Stimulated activated CD4-positive, alpha-beta T cell treated with anti-CD3 and anti-CD28 coated beads, TNF-alpha, amount 100 ng/mL, for 4 hours (primary cell): ENCODE measurements around the gene CALY.
A peak's percentile ranks its signal among the peaks of the same experiment; 100 is the strongest.

Source experiments
- DNase-seq, 3 experiments: peaks; one replicate each; pipeline ENCODE4 v3.0.0-alpha.2; 2020; ENCODE audit warnings: low read depth in 3 of 3

The CALY gene

DNA sequence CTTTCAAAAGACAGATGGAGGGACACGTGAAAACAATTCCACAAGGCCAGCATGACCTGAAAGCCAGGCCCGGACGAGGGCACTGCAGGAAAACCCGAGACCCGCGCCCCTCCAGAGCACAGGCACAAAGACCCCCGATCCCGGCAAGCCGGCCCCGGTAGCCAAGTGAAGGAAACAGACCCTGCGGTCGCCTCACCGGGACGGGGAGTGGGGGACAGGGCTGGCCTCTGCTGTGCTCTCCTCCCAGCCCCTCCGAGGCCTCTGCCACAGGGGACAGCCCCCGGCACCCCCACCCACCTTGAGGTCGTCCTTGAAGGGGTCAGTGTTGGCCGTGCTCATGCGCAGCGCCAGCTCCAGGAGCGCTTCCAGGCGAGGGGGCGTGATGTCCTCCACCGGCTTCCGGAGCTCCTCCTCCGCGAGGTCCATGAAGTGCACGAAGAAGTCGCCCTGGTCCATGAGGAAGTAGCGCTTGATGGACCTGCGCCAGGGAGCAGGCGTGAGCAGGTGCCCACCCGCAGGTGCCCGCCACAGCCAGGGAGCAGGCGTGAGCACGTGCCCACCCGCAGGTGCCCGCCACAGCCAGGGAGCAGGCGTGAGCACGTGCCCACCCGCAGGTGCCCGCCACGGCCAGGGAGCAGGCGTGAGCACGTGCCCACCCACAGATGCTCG, 48.7 kb downstream of the CALY start:
- no peak for DNase-seq

DNA sequence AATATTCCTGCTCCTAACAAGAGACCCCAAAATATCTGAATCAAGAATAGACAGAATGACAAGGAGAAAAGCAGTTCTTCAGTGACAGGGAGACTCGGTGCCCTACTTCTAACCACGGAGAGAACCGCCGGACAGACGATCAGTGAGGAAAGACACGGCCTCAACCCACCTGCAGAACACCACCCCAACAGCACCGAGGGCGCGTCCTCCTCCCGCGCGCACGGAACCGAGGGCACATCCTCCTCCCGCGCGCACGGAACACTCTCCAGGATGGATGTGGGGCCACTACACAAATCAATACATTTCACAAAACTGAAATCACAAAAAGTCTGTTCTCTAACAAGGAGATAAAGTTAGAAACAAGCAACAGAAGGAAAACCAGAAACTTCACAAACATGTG, 50.3 kb downstream of the CALY start:
- no peak for DNase-seq

DNA sequence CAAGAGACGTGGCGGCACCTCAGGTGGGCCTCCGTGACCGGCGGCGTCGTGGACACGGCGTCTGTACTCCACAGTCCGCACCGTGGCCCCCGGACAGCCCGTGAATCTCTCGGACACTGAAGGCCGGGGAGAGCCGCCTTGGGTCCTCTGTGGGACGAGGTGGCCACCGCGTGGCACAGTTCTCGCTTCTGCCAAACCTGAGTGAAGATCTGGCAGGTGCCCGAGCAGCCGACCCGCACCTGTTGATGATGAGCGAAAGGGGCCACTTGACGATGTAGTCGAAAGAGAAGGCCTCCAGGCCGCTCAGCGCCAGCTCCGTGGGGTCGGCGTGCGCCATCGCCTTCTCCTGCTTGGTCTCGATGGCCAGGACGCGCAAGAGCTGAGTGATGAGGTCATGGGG, 51.5 kb downstream of the CALY start:
- DNase-seq: no peak

DNA sequence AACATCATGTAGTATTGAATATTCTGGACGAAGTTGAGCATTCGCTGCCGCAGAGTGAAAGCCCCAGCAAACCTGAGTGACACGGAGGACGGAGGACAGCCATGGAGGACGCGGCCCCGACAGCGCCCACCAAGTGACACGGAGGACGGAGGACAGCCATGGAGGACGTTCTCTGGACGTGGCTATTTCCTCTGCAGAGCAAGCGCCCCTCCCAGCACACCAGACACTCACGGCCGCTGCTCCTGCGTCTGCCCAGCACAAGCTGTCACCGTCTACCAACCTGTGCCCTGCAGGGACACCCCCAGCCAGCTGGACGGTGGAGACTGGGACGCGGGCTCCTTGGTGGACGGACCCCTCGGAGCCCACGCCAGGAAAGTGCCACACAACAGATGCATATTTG, 52.8 kb downstream of the CALY start:
- no peak for DNase-seq

DNA sequence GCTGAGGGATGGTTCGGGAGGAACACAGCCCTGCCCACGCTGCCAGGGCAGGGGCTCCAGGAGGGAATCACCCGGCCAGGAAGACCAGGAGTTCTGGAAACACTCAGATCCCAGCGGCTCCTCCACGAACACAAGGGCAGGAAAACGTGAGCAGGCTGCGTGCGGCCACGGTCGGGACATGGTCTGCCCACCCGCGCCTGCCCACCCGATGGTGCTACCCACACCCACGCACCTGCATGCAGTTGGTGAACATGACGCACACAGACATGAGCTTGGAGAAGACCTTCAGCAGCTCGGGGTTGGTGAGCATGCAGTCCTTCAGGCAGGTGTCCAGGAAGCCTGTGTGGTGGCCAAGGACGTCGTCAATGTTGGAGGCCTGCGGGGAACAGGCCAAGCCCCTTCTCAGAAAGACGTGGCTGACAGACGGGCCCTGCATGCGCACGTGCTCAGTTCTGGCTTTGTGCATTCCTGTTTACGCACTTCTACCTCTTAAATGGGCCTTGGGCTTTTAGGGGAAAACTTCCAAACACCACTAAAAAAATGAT, 53.8 kb downstream of the CALY start:
- no peak for DNase-seq

DNA sequence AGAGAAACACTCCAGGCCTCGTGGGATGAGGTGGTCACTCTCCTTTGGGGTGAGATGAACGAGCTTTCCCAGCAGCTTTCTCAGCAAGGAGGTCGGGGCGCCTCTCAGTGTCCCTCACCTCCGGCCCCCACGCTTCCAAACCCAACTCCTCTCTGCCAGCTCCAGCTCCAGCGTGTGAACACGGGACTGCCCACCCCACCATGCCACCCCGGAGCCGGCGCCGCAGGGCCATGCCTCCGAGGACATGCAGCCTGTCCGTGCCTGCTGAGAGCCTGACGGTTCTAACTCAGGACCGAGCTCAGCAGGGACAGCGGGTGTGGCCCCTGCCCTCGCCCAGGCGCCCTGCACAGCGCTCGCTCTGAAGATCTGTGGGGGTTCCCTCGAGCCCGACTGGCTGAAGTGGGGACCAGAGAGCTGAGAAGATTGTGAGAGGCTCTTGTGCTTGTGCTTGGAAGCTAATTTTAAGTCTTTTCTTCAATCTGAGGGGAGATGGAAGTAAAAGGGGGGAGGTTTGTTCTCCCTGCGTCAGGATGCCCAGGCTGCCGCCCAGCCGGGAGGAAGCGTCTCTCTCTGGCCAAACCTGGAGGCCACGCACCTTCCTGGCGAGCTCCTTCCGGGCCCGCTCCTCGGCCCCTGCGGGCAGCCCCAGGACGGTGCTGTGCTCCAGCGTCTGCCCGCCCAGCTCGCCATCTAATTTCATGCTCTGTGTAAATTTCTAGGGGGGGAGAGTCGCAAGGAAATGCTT, 54.9 kb downstream of the CALY start:
- no peak for DNase-seq

DNA sequence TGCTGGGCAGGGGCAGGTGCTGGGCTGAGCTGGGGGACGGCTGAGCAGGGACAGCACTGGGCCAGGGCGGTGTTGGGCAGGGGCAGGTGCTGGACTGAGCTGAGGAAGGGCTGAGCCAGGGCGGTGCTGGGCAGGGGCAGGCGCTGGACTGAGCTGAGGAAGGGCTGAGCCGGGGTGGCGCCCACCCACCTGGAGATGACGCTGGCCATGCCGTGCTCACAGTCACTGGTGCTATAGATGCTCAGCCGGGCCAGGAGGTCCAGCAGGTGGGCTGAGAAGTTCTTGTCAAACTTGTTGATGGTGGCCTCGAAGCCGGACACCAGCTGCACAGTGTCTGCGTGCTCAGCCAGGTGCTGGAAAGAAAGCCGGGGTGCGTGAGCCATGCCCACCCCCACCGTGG, 55.6 kb downstream of the CALY start:
- no peak for DNase-seq

DNA sequence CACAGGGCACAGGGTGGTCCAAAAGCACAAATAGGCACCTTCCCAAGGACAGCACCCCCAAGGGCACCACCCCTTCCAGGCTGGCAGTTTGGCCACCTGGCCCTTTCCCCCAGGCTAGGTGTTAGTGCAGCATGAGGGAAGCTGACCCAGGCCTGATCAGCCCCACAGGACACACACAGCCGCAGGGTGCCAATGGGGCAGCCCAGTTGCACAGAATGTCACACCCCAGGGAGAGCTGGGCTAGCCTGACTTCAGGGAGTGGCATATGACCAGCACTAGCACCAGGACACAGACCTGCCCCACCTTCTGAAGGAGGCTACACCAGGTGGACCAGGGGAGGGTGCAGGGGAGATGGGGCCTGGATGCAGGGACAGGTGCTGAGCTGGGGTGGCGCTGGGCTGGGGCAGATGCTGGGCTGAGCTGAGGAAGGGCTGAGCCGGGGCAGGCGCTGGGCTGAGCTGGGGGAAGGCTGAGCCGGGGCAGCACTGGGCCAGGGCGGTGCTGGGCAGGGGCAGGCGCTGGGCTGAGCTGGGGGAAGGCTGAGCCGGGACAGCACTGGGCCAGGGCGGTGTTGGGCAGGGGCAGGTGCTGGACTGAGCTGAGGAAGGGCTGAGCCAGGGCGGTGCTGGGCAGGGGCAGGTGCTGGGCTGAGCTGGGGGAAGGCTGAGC, 56.2 kb downstream of the CALY start:
- DNase-seq: no peak

DNA sequence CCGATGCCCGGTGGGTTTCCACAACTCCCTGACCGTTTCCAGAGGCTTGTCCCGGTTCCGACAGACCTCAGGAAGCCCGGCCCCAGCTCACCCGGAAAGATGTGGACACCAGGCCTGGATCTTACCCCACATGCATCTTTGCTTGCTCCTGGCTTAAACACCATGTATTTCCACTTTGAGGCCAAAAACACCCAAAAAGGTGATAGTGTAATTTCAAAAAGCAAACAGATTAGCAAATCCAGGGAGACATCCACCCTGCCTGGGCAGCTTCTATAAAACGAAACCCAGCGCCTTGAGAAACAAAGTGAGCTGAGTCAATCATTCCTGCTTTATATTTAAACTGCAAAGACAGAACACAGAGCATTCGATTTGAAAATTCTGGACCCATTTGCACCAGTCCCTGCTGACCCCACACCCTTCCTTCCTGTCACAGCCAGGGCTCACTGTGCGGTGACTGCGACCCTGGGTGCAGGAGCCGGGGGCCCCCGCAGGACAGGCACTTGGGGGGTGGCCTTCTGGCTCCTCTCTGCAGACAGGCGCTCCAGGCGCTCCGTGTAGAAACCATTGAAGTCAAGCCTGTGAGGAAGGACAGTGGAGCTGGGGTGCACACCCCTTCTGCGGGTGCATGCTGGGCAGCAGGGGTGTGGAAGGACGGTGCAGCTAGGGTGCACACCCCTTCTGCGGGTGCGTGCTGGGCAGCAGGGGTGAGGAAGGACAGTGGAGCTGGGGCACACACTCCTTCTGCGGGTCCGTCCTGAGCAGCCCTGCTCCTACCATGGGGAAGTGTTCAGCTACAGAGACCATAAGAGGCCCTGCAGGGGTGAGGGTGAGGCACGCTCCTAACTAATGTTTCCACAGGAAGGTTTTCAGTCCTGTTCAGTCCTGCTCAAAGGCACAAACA, 57.1 kb downstream of the CALY start:
- DNase-seq: no peak

DNA sequence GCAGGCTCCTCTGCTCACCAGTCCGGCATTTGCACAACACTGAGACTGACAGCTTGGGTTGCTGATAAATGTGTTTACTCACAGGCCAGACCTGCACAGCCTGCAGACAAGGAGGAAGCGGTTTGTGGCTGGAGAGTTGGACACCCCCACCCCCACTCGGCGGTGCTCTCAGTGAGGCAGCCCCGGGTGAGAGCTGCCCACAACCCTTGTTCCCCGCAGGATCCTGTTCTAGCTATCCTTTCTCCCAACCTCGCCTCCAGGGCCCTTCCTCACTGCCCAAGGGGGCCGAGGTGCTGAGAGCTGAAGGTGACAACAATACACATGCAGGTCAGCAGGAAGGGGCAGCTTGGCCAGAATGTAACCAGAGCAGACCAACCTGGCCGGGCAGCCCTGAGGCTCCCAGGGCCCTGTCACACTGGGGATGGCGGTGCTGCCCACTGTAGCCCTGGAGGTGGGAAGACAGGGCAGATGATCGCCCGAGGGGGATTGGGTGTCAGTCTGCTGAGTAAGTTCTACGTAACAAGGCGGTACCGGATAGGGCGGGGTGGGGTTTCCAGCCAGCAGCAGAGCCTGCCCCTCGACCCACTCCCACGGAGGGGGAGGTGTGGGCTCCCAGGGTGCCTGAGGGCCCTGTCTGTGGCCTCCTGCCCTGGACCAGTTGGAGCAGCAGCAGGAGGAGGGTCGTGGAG, 58.0 kb downstream of the CALY start:
- DNase-seq: peak in 1 of 3 experiments; percentile 36

DNA sequence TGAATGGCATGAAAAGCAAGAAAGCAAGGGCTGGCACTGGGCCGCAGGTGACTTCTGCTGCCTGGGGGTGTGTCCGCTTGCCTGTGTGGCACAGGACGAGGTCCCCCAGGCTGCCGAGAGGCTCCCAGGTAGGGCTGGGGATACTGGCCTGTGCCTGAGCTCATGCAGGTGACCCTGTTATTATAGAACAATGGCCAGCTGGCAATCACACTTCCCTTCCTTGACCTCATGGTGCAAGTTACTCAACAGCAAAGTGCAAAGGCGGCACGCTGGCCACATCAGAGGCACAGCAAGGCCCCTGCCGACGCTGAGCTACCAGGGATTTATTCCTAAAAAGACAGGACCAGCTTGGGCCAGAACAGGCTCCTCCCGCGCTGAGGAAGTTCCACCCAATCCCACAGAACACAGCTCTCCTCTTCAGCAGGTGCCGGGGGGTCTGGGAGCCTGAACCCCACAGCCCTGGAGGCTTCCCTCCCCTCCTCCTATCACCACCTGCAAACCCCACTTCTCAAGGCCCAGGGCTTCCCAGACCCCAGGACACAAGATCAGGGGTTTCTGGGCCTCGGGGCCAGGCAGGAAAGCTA, 58.6 kb downstream of the CALY start:
- no peak for DNase-seq

DNA sequence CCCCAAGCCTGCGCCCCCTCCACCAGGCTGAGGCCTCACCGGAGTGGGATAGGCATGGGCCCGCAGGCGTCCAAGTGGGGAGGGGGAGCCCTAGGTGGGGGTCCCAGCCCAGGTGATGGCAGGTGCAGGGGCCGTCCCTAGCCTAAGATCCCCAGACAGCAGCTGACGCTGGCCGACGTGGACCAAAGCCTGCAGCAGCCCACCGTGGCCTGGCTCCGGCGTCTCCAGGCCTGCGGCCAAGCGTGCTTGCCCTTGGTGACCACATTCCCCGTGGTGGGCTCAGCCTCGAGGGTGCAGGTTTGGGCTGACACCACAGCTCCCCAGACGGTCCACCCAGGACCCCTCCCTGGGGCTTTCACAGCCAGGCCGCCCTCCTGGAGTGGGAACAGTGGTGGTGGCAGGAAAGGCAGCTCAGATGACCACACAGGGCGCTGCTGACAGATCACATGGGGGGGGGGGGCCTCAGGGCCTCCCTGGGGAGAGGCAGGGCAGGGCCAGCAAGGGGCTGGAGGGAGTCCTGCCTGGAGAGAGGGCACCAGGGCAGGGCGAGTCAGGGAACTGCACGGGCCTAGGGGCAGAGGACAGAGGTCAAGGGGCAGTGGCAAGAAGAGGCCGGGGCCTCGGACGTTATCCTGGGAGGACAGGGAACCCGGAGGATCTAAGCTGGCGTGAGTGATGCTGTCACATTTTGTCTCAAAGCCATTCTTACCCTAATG, 59.3 kb downstream of the CALY start:
- DNase-seq: no peak

DNA sequence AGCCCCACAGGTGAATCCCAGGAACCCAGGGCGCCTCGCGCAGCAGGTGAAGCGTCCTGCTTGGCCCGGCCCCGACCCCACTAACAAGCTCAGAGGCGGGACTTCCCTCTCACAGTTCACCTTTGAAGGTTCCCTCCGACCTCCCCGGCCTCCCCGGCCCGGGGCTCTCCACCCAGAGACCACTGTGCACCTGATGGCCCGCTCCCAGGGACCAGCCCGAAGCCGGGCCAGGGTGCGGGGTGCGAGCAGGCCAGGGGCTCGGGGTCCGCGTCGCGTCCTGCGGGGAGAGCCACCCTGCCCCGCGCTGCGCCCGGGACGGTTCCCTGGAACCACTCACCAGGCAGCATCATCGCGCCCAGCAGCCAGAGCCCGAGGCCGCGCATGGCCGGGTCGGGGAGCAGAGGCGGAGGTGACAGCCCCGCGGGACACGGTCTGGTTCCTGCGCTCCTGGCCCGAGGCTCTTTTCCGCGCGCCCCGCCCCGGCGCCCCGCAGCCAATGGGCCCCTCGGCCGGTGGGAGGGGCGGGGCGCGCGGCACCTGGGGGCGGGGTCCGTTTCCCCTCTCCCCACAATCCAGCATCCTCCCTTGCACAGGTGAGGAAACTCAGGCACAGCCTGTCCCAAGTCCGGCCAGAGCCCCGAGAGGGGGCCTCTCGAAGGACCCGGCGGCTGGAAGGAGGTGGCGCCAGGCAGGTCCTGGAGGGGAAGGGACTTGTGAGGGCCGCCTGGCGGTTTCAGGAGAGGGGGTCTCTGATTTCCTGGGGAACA, 60.1 kb downstream of the CALY start, which contains the start of gene ADAM8:
Gene ADAM8, minus strand, starts transcription at position 434 of the 767 bp plus-strand sequence. Its CDS starts 51 bp downstream, at position 383.
- peak; percentile 41 to 53 (median 50) for DNase-seq

DNA sequence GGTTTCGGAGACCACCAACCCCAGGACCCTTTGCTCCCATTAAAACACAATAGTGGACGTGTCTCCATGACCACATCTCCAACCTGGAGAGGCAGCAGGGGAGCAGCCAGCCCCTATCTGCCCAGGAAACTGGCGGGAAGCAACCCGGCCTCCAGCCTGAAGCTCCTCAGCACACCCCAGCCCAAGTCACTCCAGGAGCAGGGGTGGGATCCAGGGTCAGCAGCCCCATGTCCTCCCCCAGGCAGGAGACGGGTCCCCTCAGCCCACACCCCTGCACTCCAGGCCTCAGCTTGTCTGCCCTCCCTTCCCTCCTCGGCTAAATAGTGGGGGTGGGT, 60.6 kb downstream of the CALY start:
- no peak for DNase-seq

DNA sequence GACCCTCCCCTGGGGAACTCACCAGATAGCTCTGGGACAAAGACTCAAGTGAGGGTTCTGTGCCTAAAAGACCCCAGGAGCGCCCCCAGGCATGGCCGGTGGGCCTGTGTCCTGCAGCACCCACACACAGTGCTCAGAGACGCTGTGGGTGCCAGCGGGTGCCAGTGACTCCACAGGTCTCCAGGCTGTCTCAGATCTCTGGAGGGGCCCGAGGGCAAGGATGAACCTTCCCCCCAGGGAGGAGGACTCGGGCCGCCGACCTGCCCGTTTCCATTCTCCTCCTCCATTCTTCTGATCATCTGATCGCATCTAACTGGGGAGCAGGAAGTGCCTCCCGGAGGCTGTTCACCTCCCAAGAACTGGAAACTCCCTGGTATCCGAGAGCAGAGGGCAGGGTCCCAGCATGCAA, 61.0 kb downstream of the CALY start:
- no peak for DNase-seq

DNA sequence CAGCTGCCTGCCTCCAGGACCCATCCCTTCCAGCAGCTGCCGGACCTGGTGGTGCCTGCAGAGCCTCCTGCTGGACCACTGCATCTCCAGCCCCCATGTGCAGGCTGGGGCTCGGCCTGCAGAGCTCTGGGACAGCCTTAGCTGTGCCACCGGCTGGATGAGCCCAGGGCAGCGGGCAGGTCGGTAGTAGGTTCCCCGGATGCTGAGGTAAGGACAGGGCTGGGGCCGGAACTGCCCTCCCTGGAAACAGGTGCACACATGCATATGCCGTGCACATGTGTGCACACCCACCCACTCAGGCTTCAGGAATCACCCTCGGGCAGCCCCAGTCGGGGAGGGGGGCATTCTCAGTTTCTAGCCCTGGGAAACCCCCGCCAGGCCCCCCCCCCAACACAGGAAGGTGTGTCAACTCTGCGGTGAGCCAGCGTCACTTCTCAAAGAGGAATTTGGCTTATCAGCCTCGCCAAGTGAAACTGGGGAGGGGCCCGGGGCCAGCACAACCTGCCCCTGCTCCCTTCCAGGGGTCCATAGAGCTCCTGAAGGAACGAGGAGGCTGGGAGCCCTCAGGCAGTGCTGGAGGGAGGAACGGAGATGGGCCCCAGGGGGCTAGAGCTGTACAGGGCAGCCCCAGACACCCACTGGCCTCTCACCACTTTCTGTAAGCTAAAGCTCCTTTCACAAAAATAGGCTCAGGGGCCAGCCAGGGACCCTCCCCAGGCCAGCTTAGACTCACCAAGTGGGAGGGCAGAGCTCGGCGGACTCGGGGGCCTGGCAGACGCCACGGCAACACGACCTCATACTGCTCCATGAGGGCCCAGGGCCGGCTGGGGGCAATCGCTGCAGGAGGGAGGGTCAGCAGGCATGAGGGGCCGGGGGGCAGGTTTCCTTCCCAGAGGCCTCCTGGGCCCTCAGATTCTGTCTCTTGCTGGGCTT, 61.7 kb downstream of the CALY start:
- peak; percentile 69 to 80 (median 71) for DNase-seq
